Daoy (cell line): ENCODE data around the gene SLC22A16. TPM values are rescaled to one million over a fixed set of nuclear protein-coding genes. Genes with fewer than 3 reads are reported as not detected.
"Not testable (repeated sequence)": the region's sequence is repeated elsewhere in the genome, so short reads cannot be mapped to it uniquely, and the experiment has no call there.

Experiments used
- DNase-seq: peaks from one replicate; pipeline ENCODE4 v3.0.0-alpha.2; 2015; ENCODE audit warnings: low read depth
- total RNA-seq: library from RNA; depleted of rRNA; stranded (reverse); fragments of >200 nt; shearing (Covaris generic); gene quantifications from 2 replicates; pipeline ENCODE4 v1.2.3, GENCODE V29; 2014

Gene SLC22A16
- total RNA-seq, 1 experiment from 2014 or later: not detected

DNA sequence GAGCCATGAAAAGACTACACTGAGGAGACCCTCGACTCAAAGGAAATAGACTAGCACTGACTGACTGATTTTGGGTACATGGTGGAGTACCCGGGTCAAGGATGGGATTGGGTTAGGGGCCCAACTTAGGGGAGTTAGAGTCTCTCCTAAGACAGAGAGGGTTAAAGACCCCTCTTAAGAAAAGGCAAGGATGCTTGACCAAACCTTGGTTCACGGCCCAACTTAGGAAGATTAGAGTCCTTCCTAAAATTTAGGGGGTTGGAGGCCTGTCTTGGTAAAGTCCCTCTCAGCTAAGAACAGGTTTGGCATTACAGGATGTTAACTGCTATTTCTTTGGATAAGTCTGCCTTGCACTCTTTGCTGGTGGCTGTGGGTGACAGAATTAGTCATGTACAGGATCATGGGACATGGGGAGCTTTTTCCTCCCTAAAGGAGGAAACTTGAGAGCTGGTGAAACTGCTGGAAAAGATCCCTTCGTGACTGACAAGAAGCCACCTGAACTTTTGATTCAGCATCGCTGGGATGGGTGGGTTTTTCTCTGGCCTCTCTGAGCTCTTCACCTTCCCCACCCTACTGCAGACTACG lies 12.3 kb upstream of the SLC22A16 start:
- DNase-seq: no peak

DNA sequence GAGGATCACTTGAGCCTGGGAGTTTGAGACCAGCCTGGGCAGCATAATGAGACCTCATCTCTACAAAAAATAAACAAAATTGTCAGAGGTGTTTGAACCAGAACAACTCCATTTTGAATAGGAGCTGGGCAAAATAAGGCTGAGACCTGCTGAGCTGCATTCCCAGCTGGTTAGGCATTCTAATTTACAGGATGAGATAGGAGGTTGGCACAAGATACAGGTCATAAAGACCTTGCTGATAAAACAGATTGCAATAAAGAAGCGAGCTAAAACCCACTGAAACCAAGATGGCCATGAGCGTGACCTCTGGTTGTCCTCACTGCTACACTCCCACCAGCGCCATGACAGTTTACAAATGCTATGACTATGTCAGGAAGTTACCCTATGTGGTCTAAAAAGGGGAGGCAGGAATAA lies 11.6 kb upstream of the SLC22A16 start:
- not testable (repeated sequence) for DNase-seq

DNA sequence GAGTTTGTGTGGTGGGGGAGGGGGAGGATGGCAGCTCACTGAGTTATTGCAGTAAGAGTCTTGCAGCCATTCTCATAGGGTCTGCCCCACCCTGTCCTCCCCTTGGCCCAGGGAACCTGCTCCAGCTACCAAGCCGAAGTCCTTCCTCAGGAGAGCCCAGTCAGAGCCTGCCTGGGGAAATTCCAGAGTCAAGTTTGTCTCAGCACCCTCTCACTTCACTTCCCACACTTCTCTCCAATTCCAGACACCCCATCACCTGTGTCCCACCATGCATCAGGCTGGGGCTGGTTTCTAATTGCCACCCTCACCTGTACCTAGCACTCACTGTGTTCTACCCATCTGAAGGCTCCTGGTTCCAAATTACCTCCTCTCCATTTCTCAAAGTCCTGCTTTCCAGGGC lies 10.3 kb upstream of the SLC22A16 start:
- no peak for DNase-seq

DNA sequence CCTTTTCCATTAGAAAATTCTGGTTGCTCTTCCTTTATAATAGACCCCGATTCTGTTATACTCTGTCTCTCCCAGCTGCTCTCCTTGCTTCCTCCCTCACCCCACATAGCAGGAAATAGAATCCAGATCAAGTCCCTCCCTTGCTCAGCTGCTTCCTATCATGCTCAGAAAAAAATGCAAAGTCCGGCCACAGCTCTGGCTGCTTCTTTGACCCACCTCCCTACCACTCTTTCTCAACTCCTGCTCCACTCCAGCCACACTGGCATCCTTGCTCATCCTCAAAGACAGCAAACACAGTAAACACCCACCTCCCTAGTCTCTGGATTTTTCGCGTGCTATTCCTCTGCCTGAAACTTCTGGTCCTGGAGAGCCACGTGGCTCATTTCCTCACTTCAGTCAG lies 9.1 kb upstream of the SLC22A16 start:
- DNase-seq: no peak

DNA sequence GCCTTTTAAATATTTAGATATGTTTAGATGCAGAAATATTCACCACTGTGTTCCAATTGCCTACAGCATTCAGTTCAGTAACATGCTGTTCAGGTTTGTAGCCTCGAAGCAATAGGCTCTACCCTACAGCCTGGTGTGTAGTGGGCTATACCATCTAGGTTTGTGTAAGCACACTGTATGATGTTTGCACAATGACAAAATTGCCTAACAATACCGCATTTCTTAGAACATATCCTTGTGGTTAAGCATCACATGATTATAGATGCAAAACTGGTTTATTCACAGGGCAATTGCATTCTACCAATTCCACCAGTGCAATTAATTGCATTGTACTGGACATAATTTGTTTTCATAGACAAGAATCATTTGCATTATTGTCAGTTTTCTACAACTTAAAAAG lies 7.9 kb upstream of the SLC22A16 start:
- DNase-seq: no peak

DNA sequence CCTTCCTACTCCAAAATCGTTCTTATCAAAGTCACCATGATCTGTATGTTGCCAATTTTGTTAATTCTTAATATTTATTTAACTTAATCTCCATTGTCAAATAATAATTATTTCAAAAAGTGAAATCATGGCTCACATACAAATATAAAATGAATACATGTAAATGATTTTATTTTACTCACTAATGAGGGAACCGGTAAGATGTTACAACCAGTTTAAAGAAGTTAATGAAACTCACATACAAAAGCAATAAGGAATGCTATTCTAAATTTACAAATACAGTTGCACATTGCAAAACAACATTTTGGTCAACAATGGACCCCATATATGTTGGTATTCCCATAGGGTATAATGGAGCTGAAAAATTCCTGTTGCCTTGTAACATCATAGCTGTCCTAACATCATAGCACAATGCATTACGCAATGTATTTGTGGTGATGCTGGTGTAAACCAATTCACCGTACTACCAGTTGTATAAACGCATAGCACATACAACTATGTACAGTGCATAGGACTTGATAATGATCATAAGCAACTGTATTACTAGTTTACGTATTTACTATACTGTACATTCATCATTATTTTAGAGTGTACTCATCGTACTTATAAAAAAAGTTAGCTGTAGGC lies 6.5 kb upstream of the SLC22A16 start:
- no peak for DNase-seq

DNA sequence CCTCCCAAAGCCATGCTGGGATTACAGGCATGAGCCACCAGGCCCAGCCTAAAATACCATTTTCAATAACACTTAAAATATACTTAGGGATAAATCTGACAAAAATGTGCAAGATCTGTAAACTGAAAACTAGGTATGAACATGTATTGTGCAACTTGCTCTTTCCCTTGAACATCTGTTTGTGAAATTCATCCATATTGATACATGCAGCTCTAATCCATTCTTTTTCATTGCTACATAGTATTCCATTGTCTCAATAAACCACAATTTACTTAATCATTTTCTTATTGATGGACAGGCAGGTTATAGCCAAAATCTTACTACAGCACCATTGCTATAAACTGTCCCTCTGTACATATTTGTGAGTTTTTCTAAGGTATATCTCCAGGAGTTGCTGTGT lies 4.7 kb upstream of the SLC22A16 start:
- no peak for DNase-seq

DNA sequence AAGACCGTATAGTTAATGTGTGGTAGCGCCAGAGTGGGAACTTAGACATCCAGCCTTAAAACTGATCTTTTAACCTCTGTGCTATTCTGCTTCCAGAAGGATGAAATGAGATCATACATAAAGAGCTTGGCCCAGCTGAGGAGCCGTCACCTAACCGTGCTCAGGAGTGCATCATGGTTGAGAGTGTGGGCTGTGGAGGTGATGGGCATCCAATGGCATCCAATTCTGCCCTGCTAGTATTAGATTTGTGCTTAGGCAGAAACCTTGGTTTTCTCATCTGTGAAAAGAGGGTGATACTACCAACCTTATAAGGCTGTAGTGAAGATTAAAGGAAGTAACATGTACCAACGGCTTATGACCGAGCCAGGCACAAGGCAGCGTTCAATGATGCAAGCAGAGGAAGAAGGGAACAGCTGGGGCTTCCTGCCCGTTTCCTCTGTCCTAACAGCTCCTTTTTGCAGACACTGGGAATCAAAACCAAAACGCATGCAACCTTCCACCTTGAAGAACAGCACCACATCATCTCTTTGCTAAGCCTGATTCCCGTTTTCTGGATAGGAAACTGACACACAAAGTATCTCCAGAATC lies 1.3 kb downstream of the SLC22A16 start:
- DNase-seq: no peak

DNA sequence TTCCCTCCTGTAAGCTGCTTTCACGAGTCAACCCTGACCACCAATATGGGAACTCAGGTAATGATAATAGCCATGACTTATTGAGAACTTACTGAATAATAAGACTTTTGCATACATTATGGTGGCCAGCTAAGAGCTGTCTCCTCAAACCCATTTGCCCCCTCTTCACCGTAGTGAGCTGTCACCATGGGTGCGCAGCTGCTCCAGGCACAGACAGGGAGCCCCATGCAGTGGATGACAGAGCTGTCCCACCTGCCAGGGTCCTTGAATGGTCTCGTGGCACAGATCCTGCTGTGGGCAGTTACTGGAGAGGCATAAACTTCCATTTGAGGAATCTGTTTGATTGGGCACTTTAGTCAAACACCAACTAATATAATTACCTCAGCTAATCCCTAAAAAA lies 1.9 kb downstream of the SLC22A16 start:
- DNase-seq: no peak

DNA sequence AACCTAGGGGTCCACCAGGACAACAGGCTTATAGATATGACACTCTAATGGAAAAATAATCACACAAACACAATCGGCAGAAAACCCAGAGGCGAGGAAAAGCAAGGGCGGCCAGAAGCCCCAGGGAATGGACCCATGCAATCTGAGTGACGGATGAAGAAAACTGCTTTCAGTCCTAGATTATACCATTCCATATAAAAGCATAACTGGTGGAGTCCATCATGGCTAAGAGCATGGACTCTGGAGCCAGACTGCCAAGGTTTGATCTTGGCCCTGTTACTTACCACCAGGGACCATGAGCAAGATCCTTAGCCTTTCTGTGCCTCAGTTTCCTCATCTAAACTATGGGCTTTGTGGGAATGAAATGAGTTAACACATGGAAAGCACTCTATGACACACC lies 3.7 kb downstream of the SLC22A16 start:
- no peak for DNase-seq

DNA sequence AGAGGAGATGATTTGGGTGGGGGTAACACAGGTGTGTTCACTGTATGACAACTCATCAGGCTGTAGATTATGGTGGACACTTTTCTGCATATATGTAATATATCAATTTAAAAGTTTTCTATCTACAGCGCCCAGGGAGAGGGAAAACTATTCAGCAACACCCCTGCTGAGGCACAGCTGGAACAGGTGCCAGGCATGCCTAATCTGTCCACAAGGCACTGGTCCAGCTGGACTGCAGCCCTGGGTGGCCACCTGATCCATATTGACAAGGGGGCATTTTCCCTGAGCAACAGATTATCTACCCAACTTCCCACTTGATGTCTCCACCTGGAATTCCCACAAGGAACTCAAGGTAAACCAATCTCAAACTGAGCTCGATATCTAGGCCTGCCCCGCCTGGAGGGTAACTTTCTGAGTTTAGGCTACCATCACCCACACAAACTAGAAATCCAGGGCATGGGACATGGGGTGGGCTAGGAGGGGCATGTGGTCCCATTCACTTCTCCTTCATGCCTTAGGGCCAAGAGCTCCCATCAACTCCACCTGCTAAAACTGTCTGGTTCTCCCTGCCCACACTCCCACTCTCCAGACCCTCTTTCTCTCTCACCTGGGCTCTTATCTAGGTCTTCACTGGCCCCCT lies 4.6 kb downstream of the SLC22A16 start:
- DNase-seq: no peak

DNA sequence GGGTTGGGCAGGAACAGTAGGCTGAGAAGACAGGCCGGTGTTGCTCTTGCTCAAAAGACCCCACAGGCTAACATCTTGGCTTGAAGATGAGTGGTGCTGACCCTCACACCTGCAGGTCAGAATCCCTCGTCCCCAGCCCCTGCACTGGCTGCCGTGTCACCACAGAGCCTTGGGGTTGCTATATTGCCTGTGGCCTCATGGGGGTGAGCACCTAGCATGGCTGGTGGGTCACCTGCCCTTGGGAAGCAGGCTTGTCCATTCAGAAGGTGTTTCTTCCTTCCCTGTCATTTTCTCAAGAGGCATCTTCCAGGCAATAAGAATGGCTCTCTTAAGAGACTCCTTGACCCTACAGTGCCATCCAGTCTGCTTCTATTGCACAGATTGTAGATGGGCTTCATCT lies 7.7 kb downstream of the SLC22A16 start:
- no peak for DNase-seq

DNA sequence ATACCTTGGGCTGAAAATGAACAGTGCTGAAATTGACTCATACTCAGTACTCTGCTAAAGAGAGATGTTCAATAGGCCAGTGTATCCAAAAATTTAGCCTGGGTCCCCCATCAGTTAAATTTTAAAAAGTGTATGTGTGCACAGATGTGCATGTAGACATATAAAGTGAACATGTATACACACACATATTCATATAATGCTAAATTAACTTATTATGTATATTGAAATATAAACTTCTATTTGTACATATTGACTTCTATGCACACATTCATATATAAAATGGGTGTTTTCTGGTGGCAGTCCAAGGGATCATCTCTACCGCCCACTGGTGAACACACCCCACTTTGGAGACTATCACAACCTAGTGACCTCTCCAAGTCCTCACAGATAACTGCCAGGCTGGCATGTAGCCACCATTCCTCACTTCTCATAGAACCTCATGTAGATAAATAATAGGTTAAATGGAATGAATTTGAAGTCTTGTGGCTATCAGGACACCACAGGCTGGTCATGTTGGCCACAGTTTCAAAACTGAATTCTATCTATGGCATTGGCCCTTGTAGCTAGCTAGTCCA lies 8.8 kb downstream of the SLC22A16 start:
- no peak for DNase-seq

DNA sequence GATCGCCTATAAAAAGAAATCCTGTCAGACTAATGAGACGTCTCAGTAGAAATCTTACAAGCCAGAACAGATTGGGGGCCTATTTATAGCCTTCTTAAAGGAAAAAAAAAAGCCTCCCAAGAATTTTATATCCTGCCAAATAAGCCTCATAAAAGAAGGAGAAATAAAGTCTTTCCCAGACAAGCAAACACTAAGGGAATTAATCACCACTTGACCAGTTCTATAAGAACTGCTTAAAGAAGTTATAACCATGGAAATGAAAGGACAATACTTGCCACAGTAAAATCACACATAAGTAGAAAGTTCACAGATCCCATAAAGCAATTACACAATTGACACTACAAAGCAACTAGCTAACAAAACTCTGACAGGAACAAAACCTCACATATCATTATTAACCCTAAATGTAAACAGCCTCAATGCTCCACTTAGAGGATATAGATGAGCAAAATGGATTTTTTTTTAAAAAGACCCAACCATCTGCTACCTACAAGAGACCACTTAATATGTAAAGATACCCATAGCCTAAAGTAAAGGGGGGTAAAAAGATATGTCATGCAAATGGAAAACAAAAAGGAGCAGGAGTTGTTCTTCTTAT lies 13.4 kb downstream of the SLC22A16 start:
- no peak for DNase-seq

DNA sequence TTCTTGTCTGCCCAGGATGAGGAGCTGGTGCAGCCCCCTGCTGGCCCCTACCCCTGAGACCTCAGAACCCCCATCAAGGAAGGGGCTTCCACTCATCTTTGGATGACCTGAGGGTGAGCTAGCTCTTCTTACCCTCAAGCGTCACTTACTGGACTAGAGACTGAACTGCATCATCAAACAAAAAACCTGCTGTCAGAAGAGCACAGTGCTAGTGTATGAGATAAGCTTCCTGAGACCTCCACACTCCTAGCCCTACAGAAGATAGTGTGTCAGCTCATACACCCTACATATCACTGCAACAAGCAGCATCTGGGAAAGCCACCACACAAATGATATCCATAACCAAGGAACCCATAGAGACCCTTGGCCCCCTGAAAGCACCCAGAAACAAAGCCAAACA lies 15.0 kb downstream of the SLC22A16 start:
- DNase-seq: no peak

DNA sequence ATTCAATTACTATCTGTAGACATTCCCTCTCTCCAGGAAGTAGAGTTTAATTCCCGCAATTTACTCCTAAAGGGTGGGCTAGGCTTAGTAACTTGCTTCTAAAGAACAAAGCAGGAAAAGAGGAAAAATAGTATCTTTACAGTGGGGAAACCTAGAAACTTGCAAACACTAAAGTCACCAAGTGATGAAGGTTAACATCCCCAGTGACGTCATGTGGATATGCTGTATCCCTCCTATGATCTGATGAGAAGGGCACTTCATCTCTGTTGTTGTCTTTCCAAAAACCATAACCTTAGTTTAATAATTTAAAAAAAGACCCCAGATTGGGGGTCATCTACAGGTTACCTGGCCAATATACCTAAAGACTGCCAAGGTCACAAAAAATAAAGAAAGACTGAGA lies 17.3 kb downstream of the SLC22A16 start:
- no peak for DNase-seq

DNA sequence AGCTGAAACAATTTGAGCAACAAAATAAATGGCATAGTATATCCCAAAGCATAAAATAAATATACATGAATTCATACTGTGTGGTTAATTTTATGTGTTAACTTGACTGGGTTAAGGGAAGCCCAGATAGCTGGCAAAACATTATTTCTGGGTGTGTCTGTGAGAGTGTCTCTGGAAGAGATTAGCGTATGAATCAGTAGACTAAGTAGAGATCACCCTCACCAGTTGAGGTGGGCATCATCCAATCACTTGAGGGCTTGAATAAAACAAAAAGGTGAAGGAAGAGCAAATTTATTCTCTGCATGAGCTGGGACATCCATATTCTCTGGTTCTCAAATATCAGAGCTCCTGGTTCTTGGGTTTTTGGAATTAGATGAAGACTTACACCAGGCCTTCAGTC lies 17.9 kb downstream of the SLC22A16 start:
- DNase-seq: no peak

DNA sequence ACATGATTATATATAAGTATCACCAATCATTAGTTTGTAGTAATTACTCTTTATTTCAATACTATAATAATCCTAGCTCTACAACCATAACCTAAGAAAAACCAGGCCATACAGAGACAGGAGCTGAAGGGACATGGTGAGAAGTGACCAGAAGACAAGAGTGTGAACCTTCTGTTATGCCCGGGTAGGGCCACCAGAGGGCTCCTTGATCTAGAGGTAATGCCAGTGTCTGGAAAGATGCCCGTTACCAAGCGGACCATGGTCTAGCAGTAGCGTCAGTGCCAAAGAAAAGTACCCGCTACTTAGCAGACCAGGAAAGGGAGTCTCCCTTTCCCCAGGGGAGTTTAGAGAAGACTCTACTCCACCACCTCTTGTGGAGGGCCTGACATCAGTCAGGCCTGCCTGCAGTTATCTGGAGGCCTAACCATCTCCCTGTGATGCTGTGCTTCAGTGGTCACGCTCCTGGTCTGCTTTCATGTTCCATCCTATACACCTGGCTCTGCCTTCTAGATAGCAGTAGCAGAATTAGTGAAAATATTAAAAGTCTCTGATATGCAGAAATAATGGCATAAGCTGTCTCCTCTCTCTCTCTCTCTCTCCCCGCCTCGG lies 18.7 kb downstream of the SLC22A16 start:
- DNase-seq: peak; percentile 69

DNA sequence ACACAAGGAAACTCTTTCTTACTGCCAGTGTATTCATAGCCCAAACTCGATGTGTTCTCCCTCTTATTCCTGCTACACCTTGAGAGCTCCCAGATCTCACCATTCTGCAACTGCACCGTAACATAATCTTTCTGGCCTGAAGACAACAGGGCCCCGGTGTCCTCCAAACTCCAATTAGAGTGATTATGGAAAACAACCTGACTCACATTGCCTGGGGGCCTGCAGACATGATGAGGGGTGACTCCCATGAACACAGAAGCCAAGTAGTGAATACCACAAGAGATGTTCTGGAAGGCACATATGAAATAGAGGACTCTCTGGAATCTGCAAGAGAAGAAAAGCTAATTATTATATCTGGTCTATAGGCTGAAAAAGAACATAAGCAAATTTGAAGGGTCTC lies 19.7 kb downstream of the SLC22A16 start:
- DNase-seq: no peak

DNA sequence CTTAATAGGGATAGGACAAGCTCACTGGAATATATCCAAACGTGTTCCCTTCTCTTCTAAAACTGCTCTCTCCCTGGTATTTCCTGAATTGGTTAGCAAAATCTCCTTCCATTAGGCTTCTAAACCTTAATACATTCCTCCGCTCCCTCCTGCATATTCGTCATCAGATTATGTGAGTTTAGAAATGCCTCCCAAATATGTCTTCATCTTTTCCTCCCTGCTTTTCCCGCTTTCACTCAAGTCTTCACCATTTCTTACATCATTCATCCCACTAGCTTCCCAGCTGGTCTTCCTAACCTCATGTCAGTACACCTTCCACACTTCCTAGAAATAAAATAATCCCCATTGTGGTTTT lies 26.9 kb downstream of the SLC22A16 start:
- DNase-seq: no peak

DNA sequence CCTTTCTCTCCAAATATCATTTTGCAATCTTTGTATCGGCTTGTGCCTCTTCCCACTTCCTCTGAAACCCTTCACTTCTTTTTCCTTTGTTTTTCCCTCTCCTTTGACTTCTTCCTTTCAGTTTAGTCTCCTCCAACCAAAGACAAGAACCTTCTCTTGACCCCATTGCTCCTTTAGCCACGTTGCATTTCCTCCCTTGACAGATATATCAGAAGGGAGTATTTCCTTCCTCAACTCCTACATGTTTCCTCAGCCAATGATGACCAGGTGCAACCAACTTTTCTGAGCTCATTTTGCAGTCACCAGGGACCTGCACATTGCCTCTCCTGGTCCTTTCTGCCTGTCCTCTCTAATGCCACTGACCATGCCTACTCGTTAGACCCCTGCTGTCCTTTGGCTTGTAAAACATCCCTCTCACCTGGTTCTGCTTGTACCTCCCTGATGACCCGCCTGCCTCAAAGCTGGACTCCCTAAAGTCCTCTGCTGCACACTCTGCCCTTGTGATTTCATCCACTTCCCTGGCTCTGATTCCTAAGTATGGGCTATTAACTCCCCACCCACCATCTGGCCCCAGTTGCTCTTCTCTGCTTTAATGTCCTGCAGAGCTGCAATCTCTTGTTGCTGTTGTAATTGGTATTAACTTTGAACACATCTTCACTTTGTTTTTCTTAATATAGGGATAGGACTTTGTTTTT lies 27.4 kb downstream of the SLC22A16 start:
- DNase-seq: no peak

DNA sequence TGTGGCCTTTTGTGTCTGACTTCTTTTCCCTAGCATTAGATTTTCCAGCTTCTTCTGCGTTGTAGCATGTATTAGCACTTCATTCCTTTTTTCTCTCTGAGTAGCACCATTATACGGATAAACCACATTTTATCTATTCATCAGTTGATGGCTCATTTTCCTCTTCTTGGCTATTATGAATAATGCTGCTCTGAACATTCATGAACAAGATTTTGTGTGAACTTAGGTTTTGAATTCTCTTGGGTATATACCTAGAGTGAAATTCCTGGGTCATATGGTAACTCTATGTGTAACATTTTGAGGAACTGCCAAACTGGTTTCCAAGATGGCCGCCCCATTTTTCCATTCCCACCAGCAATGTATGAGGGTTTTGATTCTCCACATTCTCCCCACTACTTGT lies 28.7 kb downstream of the SLC22A16 start:
- DNase-seq: no peak
